Gastrocnemius medialis (tissue), 4 donors: ENCODE measurements around the gene DCP1A.
A peak's percentile ranks its signal among the peaks of the same experiment; 100 is the strongest.

Experiments
- CTCF ChIP-seq, 5 experiments: fragments of 450-650 bp in 3 of 5; fragments of 200-600 bp in 2 of 5; sonication (generic) in 2 of 5; IDR thresholded peaks in 4 of 5; conservative IDR thresholded peaks in 1 of 5; 1 replicate in 4 of 5; 2 replicates in 1 of 5; pipeline ENCODE4 v1.5.1; 2016 to 2019; ENCODE audit warnings: antibody characterized with exemption in 5 of 5, mild to moderate bottlenecking in 3 of 5, moderate library complexity in 3 of 5
- POLR2A ChIP-seq, 2 donors: fragments of 450-650 bp; IDR thresholded peaks; one replicate each; pipeline ENCODE4 v1.6.1; 2017; ENCODE audit warnings: antibody characterized with exemption in 2 of 2, mild to moderate bottlenecking in 2 of 2, moderate library complexity in 2 of 2

DNA sequence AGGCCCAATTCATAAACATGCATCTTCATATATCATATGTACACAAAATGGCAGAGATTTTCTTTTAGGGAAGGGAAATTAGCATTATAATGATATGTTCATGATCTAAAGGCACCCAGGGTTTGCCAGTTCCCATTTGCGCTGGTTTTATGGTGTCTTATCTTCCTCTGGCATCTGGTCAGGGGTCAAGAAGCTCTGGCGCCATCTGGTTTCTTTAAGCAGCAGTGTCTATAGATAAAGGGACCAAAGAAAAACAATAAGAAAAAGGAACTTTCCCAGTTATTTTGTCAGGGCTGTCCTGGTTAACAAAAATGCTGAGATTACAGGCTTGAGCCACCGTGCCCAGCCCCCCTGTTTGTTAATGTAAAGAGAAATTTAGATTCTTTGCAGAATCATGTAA is 3.3 kb upstream of the DCP1A start:
- TF ChIP-seq CTCF (IDR thresholded peaks at IDR 0.05 in 4 of 5, conservative IDR thresholded peaks at IDR 0.05 in 1 of 5) (peak in 1 of 5 experiments; percentile 26), POLR2A (IDR thresholded peaks at IDR 0.05) (no peak)
